HepG2 (cell line): ENCODE measurements around the gene DFFA. TPM values are rescaled to one million over a fixed set of nuclear protein-coding genes. Genes with fewer than 3 reads are reported as not detected.
A peak's percentile ranks its signal among the peaks of the same experiment; 100 is the strongest.

Experiments
- CBX5 ChIP-seq: sonication (generic); formaldehyde crosslinking; IDR thresholded peaks from 2 replicates; pipeline ENCODE4 v1.4.0; 2020; ENCODE audit warnings: missing genetic modification reagents, borderline replicate concordance
- CREM ChIP-seq, 2 experiments: sonication (generic) in 1 of 2; formaldehyde crosslinking in 1 of 2; IDR thresholded peaks; 2 replicates each; pipeline versions ENCODE4 v1.4.0 to v1.6.1; 2016 to 2020; ENCODE audit warnings: antibody characterized with exemption in 1 of 2, mild to moderate bottlenecking in 1 of 2, missing genetic modification reagents in 1 of 2
- ESRRA ChIP-seq: sonication (generic); formaldehyde crosslinking; IDR thresholded peaks from 2 replicates; pipeline ENCODE4 v1.5.1; 2020; ENCODE audit warnings: mild to moderate bottlenecking, low read depth, missing genetic modification reagents
- ETV6 ChIP-seq: sonication (generic); formaldehyde crosslinking; conservative IDR thresholded peaks from 2 replicates; pipeline ENCODE4 v1.4.0; 2020; ENCODE audit warnings: missing genetic modification reagents
- FOXA1 ChIP-seq, 2 experiments: fragments of 450-650 bp in 1 of 2; sonication (generic) in 1 of 2; formaldehyde crosslinking in 1 of 2; IDR thresholded peaks; 2 replicates each; pipeline versions ENCODE4 v1.4.0 to v1.6.1; 2016 to 2020; ENCODE audit warnings: missing genetic modification reagents in 1 of 2
- GABPB1 ChIP-seq: IDR thresholded peaks from 2 replicates; pipeline ENCODE4 v1.6.1; 2016; ENCODE audit warnings: mild to moderate bottlenecking, missing genetic modification reagents, moderate library complexity, missing compliant biosample characterization
- GATAD2A ChIP-seq: IDR thresholded peaks from 2 replicates; pipeline ENCODE4 v1.6.1; 2016
- GFI1 ChIP-seq: sonication (generic); formaldehyde crosslinking; IDR thresholded peaks from 2 replicates; pipeline ENCODE4 v1.5.0; 2020; ENCODE audit warnings: missing genetic modification reagents, mild to moderate bottlenecking, borderline replicate concordance
- HNF4G ChIP-seq, 2 experiments: sonication (generic) in 1 of 2; formaldehyde crosslinking in 1 of 2; IDR thresholded peaks; 2 replicates each; pipeline versions ENCODE4 v1.4.0 to v1.6.1; 2011 to 2020; ENCODE audit warnings: borderline replicate concordance in 2 of 2, low read depth in 2 of 2, mild to moderate bottlenecking in 2 of 2, low read length in 1 of 2, missing genetic modification reagents in 1 of 2, moderate library complexity in 1 of 2
- HNRNPUL1 ChIP-seq: fragments of 200-400 bp; formaldehyde crosslinking; IDR thresholded peaks from 2 replicates; pipeline ENCODE4 v1.6.1; 2017; ENCODE audit warnings: low read depth, mild to moderate bottlenecking, low read length, moderate library complexity
- NFE2 ChIP-seq: sonication (generic); formaldehyde crosslinking; IDR thresholded peaks from 2 replicates; pipeline ENCODE4 v1.4.0; 2020; ENCODE audit warnings: missing genetic modification reagents
- NFYB ChIP-seq: sonication (generic); formaldehyde crosslinking; IDR thresholded peaks from 2 replicates; pipeline ENCODE4 v1.4.0; 2020; ENCODE audit warnings: missing genetic modification reagents
- SRSF1 ChIP-seq: fragments of 200-400 bp; formaldehyde crosslinking; optimal IDR thresholded peaks from 2 replicates; pipeline ENCODE3; 2017; ENCODE audit warnings: mild to moderate bottlenecking, low read depth, low read length, moderate library complexity
- ZNF232 ChIP-seq: sonication (generic); formaldehyde crosslinking; IDR thresholded peaks from 2 replicates; pipeline ENCODE4 v1.4.0; 2020; ENCODE audit warnings: missing genetic modification reagents, borderline replicate concordance
- ZNF335 ChIP-seq: sonication (generic); formaldehyde crosslinking; IDR thresholded peaks from 2 replicates; pipeline ENCODE4 v1.4.0; 2020; ENCODE audit warnings: missing genetic modification reagents
- ZNF367 ChIP-seq: sonication (generic); formaldehyde crosslinking; IDR thresholded peaks from 2 replicates; pipeline ENCODE4 v1.4.0; 2020; ENCODE audit warnings: missing genetic modification reagents, borderline replicate concordance
- ZNF724P ChIP-seq: sonication (generic); formaldehyde crosslinking; IDR thresholded peaks from 2 replicates; pipeline ENCODE4 v1.8.0; 2022; ENCODE audit warnings: missing genetic modification reagents, borderline replicate concordance
- ZNF747 ChIP-seq: sonication (generic); formaldehyde crosslinking; IDR thresholded peaks from 2 replicates; pipeline ENCODE4 v1.8.1; 2023; ENCODE audit warnings: missing genetic modification reagents, mild to moderate bottlenecking, borderline replicate concordance
- ZNF788 ChIP-seq: sonication (generic); formaldehyde crosslinking; IDR thresholded peaks from 2 replicates; pipeline ENCODE4 v1.5.0; 2020; ENCODE audit warnings: mild to moderate bottlenecking, missing genetic modification reagents, borderline replicate concordance
- polyA plus RNA-seq, 8 experiments: library from polyadenylated mRNA; depleted of rRNA in 3 of 8; stranded (reverse) in 7 of 8; unstranded in 1 of 8; fragments of >200 nt; fragmentation: Illumina TruSeq in 4 of 8; extraction: Trizol in 4 of 8; gene quantifications; 2 replicates each; pipeline versions ENCODE4 v1.2.1 to v1.2.3, GENCODE V29; 2011 to 2016; ENCODE audit warnings: low read depth in 4 of 8, missing spikeins in 1 of 8, mixed read lengths in 1 of 8; ENCODE audit not compliant: insufficient read depth in 1 of 8
- total RNA-seq, 5 experiments: library from RNA; depleted of rRNA; stranded (reverse); fragments of >200 nt; fragmentation: Illumina TruSeq; extraction: Trizol; gene quantifications; 2 replicates each; pipeline ENCODE4 v1.2.3, GENCODE V29; 2016; ENCODE audit warnings: low read depth in 1 of 5
- TF ChIP-seq, protein P1 (sequence below), 2 experiments: IDR thresholded peaks; 2 replicates each; pipeline ENCODE4 v1.6.1; 2011 to 2012; ENCODE audit warnings: low read length in 2 of 2, borderline replicate concordance in 1 of 2, low read depth in 1 of 2, mild to moderate bottlenecking in 1 of 2, moderate library complexity in 1 of 2
- TF ChIP-seq, protein P2 (sequence below): sonication (generic); formaldehyde crosslinking; IDR thresholded peaks from 2 replicates; pipeline ENCODE4 v1.4.0; 2020; ENCODE audit warnings: missing genetic modification reagents, borderline replicate concordance

Gene DFFA
- total and polyA plus RNA-seq, 2 of the 13 experiments (the other 11 are each of a cell fraction or from before 2014, with no cell fraction given), result 16.5 to 33.9 TPM

DNA sequence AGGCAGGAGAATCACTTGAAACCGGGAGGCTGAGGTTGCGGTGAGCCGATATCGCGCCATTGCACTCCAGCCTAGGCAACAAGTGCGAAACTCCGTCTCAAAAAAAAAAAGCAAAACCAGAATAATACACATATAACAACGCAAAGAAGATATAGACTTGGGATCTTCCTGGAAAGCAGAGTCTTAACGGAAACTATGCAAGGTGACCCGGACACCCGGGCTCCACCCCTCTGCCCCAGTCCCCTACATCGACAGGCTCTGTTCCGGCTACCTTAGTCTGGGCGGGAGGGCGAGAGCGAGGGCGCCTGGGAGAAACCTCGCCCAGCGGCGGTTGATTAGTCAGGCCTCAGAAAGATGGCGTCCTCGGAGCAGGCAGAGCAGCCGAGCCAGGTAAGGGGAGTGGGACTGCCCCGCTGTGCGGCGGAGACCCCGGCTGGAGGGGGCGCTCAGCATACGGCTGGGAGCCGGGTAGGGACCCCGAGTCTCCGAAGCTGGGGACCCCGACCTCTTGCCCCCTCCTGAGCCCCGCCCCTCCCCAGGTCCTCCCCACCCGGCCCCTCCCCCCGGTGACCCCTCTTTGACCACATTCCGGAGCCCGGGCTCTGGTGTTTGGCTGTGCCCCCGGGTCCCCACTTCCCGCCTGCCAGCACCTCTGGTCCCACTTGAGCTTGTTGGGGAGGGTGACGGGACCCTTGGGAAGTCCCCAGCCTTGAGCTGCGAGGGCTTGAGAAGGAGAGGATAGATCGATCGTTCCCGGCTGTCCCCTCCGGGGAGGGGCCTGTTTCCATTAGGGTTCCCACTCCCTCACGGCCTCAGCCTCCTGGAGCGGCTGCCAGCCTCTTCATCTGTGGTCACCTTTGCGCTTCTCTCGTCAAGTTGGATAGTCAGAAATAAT lies 2.5 kb upstream of the DFFA start, which contains the start of gene PEX14 (continued):
- TF ChIP-seq, protein P1, sequence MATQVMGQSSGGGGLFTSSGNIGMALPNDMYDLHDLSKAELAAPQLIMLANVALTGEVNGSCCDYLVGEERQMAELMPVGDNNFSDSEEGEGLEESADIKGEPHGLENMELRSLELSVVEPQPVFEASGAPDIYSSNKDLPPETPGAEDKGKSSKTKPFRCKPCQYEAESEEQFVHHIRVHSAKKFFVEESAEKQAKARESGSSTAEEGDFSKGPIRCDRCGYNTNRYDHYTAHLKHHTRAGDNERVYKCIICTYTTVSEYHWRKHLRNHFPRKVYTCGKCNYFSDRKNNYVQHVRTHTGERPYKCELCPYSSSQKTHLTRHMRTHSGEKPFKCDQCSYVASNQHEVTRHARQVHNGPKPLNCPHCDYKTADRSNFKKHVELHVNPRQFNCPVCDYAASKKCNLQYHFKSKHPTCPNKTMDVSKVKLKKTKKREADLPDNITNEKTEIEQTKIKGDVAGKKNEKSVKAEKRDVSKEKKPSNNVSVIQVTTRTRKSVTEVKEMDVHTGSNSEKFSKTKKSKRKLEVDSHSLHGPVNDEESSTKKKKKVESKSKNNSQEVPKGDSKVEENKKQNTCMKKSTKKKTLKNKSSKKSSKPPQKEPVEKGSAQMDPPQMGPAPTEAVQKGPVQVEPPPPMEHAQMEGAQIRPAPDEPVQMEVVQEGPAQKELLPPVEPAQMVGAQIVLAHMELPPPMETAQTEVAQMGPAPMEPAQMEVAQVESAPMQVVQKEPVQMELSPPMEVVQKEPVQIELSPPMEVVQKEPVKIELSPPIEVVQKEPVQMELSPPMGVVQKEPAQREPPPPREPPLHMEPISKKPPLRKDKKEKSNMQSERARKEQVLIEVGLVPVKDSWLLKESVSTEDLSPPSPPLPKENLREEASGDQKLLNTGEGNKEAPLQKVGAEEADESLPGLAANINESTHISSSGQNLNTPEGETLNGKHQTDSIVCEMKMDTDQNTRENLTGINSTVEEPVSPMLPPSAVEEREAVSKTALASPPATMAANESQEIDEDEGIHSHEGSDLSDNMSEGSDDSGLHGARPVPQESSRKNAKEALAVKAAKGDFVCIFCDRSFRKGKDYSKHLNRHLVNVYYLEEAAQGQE (IDR thresholded peaks at IDR 0.05; ENCODE audit: borderline replicate concordance in 1 of 2, low read depth in 1 of 2, low read length in 2 of 2), result peak in 1 of 2 experiments; percentile 62; a peak in 1 of 4 replicates
- TF ChIP-seq ESRRA (peak; percentile 74; the same call in 1 of the 2 replicates), NFE2 (no peak), ZNF747 (CRISPR knock-in tag) (no peak), GATAD2A (CRISPR knock-in tag) (peak; percentile 48), CBX5 (CRISPR knock-in tag) (peak; percentile 60; the same call in 1 of the 2 replicates), ZNF232 (CRISPR knock-in tag) (peak; percentile 73; the same call in 1 of the 2 replicates), SRSF1 (no peak), ZNF367 (CRISPR knock-in tag) (0 out of 2 replicates have a peak, but pooled peaks have one; percentile 51), ZNF724P (CRISPR knock-in tag) (no peak), CREM (IDR thresholded peaks at IDR 0.05) (peak; percentile 92), CREM (CRISPR knock-in tag; IDR thresholded peaks at IDR 0.05) (no peak), GFI1 (CRISPR knock-in tag) (0 out of 2 replicates have a peak, but pooled peaks have one; percentile 32), HNF4G (IDR thresholded peaks at IDR 0.05; ENCODE audit: borderline replicate concordance, low read depth, low read length) (peak; percentile 35; the same call in 1 of the 2 replicates), HNF4G (CRISPR knock-in tag; IDR thresholded peaks at IDR 0.05; ENCODE audit: borderline replicate concordance, low read depth) (no peak), ETV6 (CRISPR knock-in tag) (no peak), FOXA1 (IDR thresholded peaks at IDR 0.05) (no peak), FOXA1 (CRISPR knock-in tag; IDR thresholded peaks at IDR 0.05) (0 out of 2 replicates have a peak, but pooled peaks have one; percentile 15), ZNF788 (peak; percentile 43; the same call in 1 of the 2 replicates), ZNF335 (peak; percentile 77; the same call in 1 of the 2 replicates), HNRNPUL1 (no peak), NFYB (CRISPR knock-in tag) (peak; percentile 61), GABPB1 (CRISPR knock-in tag) (peak; percentile 84)
- TF ChIP-seq, protein P2, sequence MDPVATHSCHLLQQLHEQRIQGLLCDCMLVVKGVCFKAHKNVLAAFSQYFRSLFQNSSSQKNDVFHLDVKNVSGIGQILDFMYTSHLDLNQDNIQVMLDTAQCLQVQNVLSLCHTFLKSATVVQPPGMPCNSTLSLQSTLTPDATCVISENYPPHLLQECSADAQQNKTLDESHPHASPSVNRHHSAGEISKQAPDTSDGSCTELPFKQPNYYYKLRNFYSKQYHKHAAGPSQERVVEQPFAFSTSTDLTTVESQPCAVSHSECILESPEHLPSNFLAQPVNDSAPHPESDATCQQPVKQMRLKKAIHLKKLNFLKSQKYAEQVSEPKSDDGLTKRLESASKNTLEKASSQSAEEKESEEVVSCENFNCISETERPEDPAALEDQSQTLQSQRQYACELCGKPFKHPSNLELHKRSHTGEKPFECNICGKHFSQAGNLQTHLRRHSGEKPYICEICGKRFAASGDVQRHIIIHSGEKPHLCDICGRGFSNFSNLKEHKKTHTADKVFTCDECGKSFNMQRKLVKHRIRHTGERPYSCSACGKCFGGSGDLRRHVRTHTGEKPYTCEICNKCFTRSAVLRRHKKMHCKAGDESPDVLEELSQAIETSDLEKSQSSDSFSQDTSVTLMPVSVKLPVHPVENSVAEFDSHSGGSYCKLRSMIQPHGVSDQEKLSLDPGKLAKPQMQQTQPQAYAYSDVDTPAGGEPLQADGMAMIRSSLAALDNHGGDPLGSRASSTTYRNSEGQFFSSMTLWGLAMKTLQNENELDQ (CRISPR knock-in tag), result no peak
